ENCODE results near the gene ARAP2. TPM values are rescaled to one million over a fixed set of nuclear protein-coding genes. Genes with fewer than 3 reads are reported as not detected.

ARAP2 gene
- total and polyA plus RNA-seq, 5 donors from 2014 or later = 10.2 to 92.2 (median 14.6) TPM

GRCh38 chr4:36168127-36168878 is 76.0 kb downstream of the ARAP2 start:
- ATAC-seq (ENCODE audit: low read depth in 2 of 2) = no peak
- H3K27ac ChIP-seq (ENCODE audit: insufficient read depth, low read length, poor library complexity, severe bottlenecking) = no peak overlapping the region
- no peaks in the 10 kb centered on the region for H3K27me3 ChIP-seq (ENCODE audit: control insufficient read depth, insufficient read depth, low read length)
- H3K27ac Mint-ChIP-seq = no peak overlapping the region
- peaks cover 20 to 40% (median 24%) of the 10 kb centered on the region in 4 donors for H3K4me1 Mint-ChIP-seq
- no peak overlapping the region for H3K4me3 Mint-ChIP-seq
- H3K9me3 Mint-ChIP-seq = no peaks in the 10 kb centered on the region
- no peaks in the 10 kb centered on the region for H3K27me3 Mint-ChIP-seq
- H3K4me3 ChIP-seq (ENCODE audit: low read depth, low read length) = no peak overlapping the region
- no peaks in the 10 kb centered on the region for H3K9me3 ChIP-seq (ENCODE audit: control insufficient read depth in 2 of 2, low read length in 2 of 2)
- H3K36me3 ChIP-seq (ENCODE audit: control insufficient read depth, insufficient read depth, low read length) = peaks cover 29% of the 10 kb centered on the region
- peak in 1 of 3 donors; percentile 7 for DNase-seq
- H3K4me1 ChIP-seq (ENCODE audit: control insufficient read depth, insufficient read depth, low read length, poor library complexity, severe bottlenecking) = no peaks in the 10 kb centered on the region
- H3K36me3 Mint-ChIP-seq = peaks cover 26% of the 10 kb centered on the region

GRCh38 chr4:36165631-36166005 is 78.7 kb downstream of the ARAP2 start:
- Mint-ChIP-seq H3K4me3 (no peak overlapping the region), H3K36me3 (peaks cover 46% of the 10 kb centered on the region), H3K4me1 (peaks cover 20 to 52% (median 32%) of the 10 kb centered on the region in 4 donors), H3K9me3 (no peaks in the 10 kb centered on the region), H3K27me3 (no peaks in the 10 kb centered on the region), H3K27ac (no peak overlapping the region)
- Histone ChIP-seq H3K4me1 (ENCODE audit: control insufficient read depth, insufficient read depth, low read length, poor library complexity, severe bottlenecking) (no peaks in the 10 kb centered on the region), H3K36me3 (ENCODE audit: control insufficient read depth, insufficient read depth, low read length) (peaks cover 43% of the 10 kb centered on the region), H3K27ac (ENCODE audit: insufficient read depth, low read length, poor library complexity, severe bottlenecking) (no peak overlapping the region), H3K9me3 (ENCODE audit: control insufficient read depth in 2 of 2, low read length in 2 of 2) (no peaks in the 10 kb centered on the region), H3K27me3 (ENCODE audit: control insufficient read depth, insufficient read depth, low read length) (no peaks in the 10 kb centered on the region), H3K4me3 (ENCODE audit: low read depth, low read length) (no peak overlapping the region)
- ATAC-seq (ENCODE audit: low read depth in 2 of 2) (no peak), DNase-seq (no peak)

GRCh38 chr4:36164900-36165630 is 79.2 kb downstream of the ARAP2 start:
- no peak for DNase-seq
- Histone ChIP-seq H3K27ac (ENCODE audit: insufficient read depth, low read length, poor library complexity, severe bottlenecking) (no peak overlapping the region), H3K4me1 (ENCODE audit: control insufficient read depth, insufficient read depth, low read length, poor library complexity, severe bottlenecking) (no peaks in the 10 kb centered on the region), H3K27me3 (ENCODE audit: control insufficient read depth, insufficient read depth, low read length) (no peaks in the 10 kb centered on the region), H3K36me3 (ENCODE audit: control insufficient read depth, insufficient read depth, low read length) (peaks cover 46% of the 10 kb centered on the region), H3K4me3 (ENCODE audit: low read depth, low read length) (no peak overlapping the region), H3K9me3 (ENCODE audit: control insufficient read depth in 2 of 2, low read length in 2 of 2) (no peaks in the 10 kb centered on the region)
- H3K4me1 Mint-ChIP-seq = peaks cover 16 to 50% (median 30%) of the 10 kb centered on the region in 4 donors
- H3K27me3 Mint-ChIP-seq = no peaks in the 10 kb centered on the region
- H3K36me3 Mint-ChIP-seq = peaks cover 48% of the 10 kb centered on the region
- no peak overlapping the region for H3K4me3 Mint-ChIP-seq
- H3K9me3 Mint-ChIP-seq = no peaks in the 10 kb centered on the region
- ATAC-seq (ENCODE audit: low read depth in 2 of 2) = no peak
- no peak overlapping the region for H3K27ac Mint-ChIP-seq

DNA sequence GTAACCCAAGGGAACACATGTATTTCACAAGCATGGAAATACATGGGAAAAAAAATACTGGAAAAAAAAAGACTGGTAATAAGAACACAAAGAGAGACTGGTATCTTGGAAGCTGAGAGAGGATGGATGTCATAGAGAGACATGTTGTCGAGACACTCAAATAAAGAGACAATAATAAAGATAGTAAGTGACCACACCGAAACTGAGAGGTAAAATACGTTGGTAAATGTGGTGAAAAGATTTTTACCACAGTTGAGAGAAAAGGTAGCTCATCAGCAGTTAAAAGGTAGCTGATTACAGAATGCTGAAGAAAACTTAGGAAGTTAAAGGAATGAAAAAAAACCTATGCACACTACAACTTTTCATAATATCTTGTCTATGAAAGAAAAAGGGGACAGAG is 81.1 kb downstream of the ARAP2 start:
- Mint-ChIP-seq H3K4me1 (peaks cover 12 to 40% (median 19%) of the 10 kb centered on the region in 4 donors), H3K4me3 (no peak overlapping the region), H3K9me3 (no peaks in the 10 kb centered on the region), H3K27me3 (no peaks in the 10 kb centered on the region), H3K27ac (peak overlapping the region; percentile 2 to 25 (median 8)), H3K36me3 (peaks cover 56% of the 10 kb centered on the region)
- H3K27me3 ChIP-seq (ENCODE audit: control insufficient read depth, insufficient read depth, low read length) = no peaks in the 10 kb centered on the region
- no peak for ATAC-seq (ENCODE audit: low read depth in 2 of 2)
- no peak overlapping the region for H3K27ac ChIP-seq (ENCODE audit: insufficient read depth, low read length, poor library complexity, severe bottlenecking)
- DNase-seq = no peak
- H3K9me3 ChIP-seq (ENCODE audit: control insufficient read depth in 2 of 2, low read length in 2 of 2) = no peaks in the 10 kb centered on the region
- peaks cover 63% of the 10 kb centered on the region for H3K36me3 ChIP-seq (ENCODE audit: control insufficient read depth, insufficient read depth, low read length)
- H3K4me3 ChIP-seq (ENCODE audit: low read depth, low read length) = no peak overlapping the region
- no peaks in the 10 kb centered on the region for H3K4me1 ChIP-seq (ENCODE audit: control insufficient read depth, insufficient read depth, low read length, poor library complexity, severe bottlenecking)

DNA sequence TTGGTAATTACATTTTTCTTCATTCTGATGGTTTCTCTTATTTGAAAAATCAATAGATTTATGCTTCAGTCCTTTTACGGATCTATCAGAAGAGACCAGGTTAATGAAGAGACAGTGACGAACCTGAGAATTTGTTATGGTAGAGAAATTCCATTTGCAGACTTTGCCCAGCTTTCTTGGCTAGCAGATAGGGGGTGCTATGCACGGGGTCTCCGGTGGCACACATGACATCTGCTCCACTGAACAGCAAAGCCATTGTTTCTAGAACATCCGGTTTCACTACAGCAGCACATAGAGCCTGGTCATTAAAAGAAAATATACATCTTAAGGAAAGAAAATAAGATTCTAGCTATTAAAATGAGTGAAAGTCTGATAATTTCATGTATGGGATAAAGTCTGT is 85.1 kb downstream of the ARAP2 start:
- no peak overlapping the region for H3K4me3 Mint-ChIP-seq
- peaks cover 59% of the 10 kb centered on the region for H3K36me3 ChIP-seq (ENCODE audit: control insufficient read depth, insufficient read depth, low read length)
- H3K9me3 Mint-ChIP-seq = peaks cover 0 to 1% (median 0%) of the 10 kb centered on the region in 7 donors
- no peaks in the 10 kb centered on the region for H3K4me1 ChIP-seq (ENCODE audit: control insufficient read depth, insufficient read depth, low read length, poor library complexity, severe bottlenecking)
- H3K9me3 ChIP-seq (ENCODE audit: control insufficient read depth in 2 of 2, low read length in 2 of 2) = no peaks in the 10 kb centered on the region
- H3K4me3 ChIP-seq (ENCODE audit: low read depth, low read length) = no peak overlapping the region
- H3K4me1 Mint-ChIP-seq = peaks cover 7 to 21% (median 17%) of the 10 kb centered on the region in 4 donors
- H3K27ac Mint-ChIP-seq = no peak overlapping the region
- H3K27ac ChIP-seq (ENCODE audit: insufficient read depth, low read length, poor library complexity, severe bottlenecking) = no peak overlapping the region
- DNase-seq = no peak
- no peak for ATAC-seq (ENCODE audit: low read depth in 2 of 2)
- H3K27me3 Mint-ChIP-seq = no peaks in the 10 kb centered on the region
- H3K27me3 ChIP-seq (ENCODE audit: control insufficient read depth, insufficient read depth, low read length) = no peaks in the 10 kb centered on the region
- peaks cover 70% of the 10 kb centered on the region for H3K36me3 Mint-ChIP-seq

- peaks cover 0 to 13% (median 4%) of the 10 kb centered on the region in 4 donors for H3K4me1 Mint-ChIP-seq
- no peak overlapping the region for H3K4me3 Mint-ChIP-seq
- Histone ChIP-seq H3K27me3 (ENCODE audit: control insufficient read depth, insufficient read depth, low read length) (no peaks in the 10 kb centered on the region), H3K4me3 (ENCODE audit: low read depth, low read length) (no peak overlapping the region), H3K4me1 (ENCODE audit: control insufficient read depth, insufficient read depth, low read length, poor library complexity, severe bottlenecking) (no peaks in the 10 kb centered on the region), H3K27ac (ENCODE audit: insufficient read depth, low read length, poor library complexity, severe bottlenecking) (no peak overlapping the region), H3K36me3 (ENCODE audit: control insufficient read depth, insufficient read depth, low read length) (peaks cover 24% of the 10 kb centered on the region), H3K9me3 (ENCODE audit: control insufficient read depth in 2 of 2, low read length in 2 of 2) (no peaks in the 10 kb centered on the region)
- H3K36me3 Mint-ChIP-seq = peaks cover 41% of the 10 kb centered on the region
- DNase-seq (no peak), ATAC-seq (ENCODE audit: low read depth in 2 of 2) (no peak)
- H3K27ac Mint-ChIP-seq = no peak overlapping the region
- no peaks in the 10 kb centered on the region for H3K9me3 Mint-ChIP-seq
- H3K27me3 Mint-ChIP-seq = no peaks in the 10 kb centered on the region
Measured at GRCh38 chr4:36152735-36153134, 91.6 kb downstream of the ARAP2 start.

GRCh38 chr4:36142504-36142903 is 101.8 kb downstream of the ARAP2 start:
- H3K27ac ChIP-seq (ENCODE audit: insufficient read depth, low read length, poor library complexity, severe bottlenecking) = no peak overlapping the region
- H3K27me3 ChIP-seq (ENCODE audit: control insufficient read depth, insufficient read depth, low read length) = no peaks in the 10 kb centered on the region
- no peak for ATAC-seq (ENCODE audit: low read depth in 2 of 2)
- no peaks in the 10 kb centered on the region for H3K4me1 ChIP-seq (ENCODE audit: control insufficient read depth, insufficient read depth, low read length, poor library complexity, severe bottlenecking)
- DNase-seq = no peak
- no peaks in the 10 kb centered on the region for H3K27me3 Mint-ChIP-seq
- H3K4me1 Mint-ChIP-seq = peaks cover 0 to 17% (median 6%) of the 10 kb centered on the region in 4 donors
- H3K27ac Mint-ChIP-seq = peak overlapping the region in 1 of 3 donors; percentile 6
- H3K36me3 Mint-ChIP-seq = peaks cover 34% of the 10 kb centered on the region
- H3K4me3 Mint-ChIP-seq = no peak overlapping the region
- H3K4me3 ChIP-seq (ENCODE audit: low read depth, low read length) = no peak overlapping the region
- H3K9me3 ChIP-seq (ENCODE audit: control insufficient read depth in 2 of 2, low read length in 2 of 2) = no peaks in the 10 kb centered on the region
- no peaks in the 10 kb centered on the region for H3K9me3 Mint-ChIP-seq
- H3K36me3 ChIP-seq (ENCODE audit: control insufficient read depth, insufficient read depth, low read length) = peaks cover 28% of the 10 kb centered on the region
